MV-4-11 (cell line): ENCODE measurements around the gene PNMA8B.
"Not testable (repeated sequence)": the region's sequence is repeated elsewhere in the genome, so short reads cannot be mapped to it uniquely, and the experiment has no call there.

ENCODE experiments used
- DNase-seq: peaks from one replicate; lab custom pipeline; 2025; lab: John Stamatoyannopoulos, UW

Gene PNMA8B

GRCh38 chr19:46495786-46496099 lies at the start of gene PNMA8B:
Gene PNMA8B, minus strand, starts transcription at chr19:46495867. Its CDS starts 402 bp downstream, at chr19:46495465.
- no peak for DNase-seq

- peak; percentile 58 for DNase-seq
These were observed 49.0 kb upstream of the PNMA8B start for GRCh38 chr19:46544651-46545050.

- peak; percentile 90 for DNase-seq
These were observed 47.0 kb upstream of the PNMA8B start for GRCh38 chr19:46542428-46543230.

- DNase-seq = peak; percentile 28
These were observed 41.8 kb upstream of the PNMA8B start for GRCh38 chr19:46537136-46538097.

GRCh38 chr19:46536391-46536790 lies 40.7 kb upstream of the PNMA8B start:
- no peak for DNase-seq

- DNase-seq = no peak
These were observed 38.0 kb upstream of the PNMA8B start for GRCh38 chr19:46533621-46534081.

- no peak for DNase-seq
These were observed 37.5 kb upstream of the PNMA8B start for GRCh38 chr19:46533078-46533620.

- DNase-seq = peak; percentile 32
These were observed 35.0 kb upstream of the PNMA8B start for GRCh38 chr19:46530636-46531035.

GRCh38 chr19:46529622-46530451 lies 34.2 kb upstream of the PNMA8B start:
- peak; percentile 99 for DNase-seq

- no peak for DNase-seq
These were observed 33.2 kb upstream of the PNMA8B start for GRCh38 chr19:46528601-46529590.

GRCh38 chr19:46526801-46527200 lies 31.1 kb upstream of the PNMA8B start:
- DNase-seq = not testable (repeated sequence)

- no peak for DNase-seq
These were observed 28.6 kb upstream of the PNMA8B start for GRCh38 chr19:46524308-46524707.

GRCh38 chr19:46522988-46523387 lies 27.3 kb upstream of the PNMA8B start:
- DNase-seq = peak; percentile 84

GRCh38 chr19:46521241-46521868 lies 25.7 kb upstream of the PNMA8B start:
- DNase-seq = no peak

- DNase-seq = no peak
These were observed 24.9 kb upstream of the PNMA8B start for GRCh38 chr19:46520616-46521015.

GRCh38 chr19:46517471-46517870 lies 21.8 kb upstream of the PNMA8B start:
- DNase-seq = no peak

- peak; percentile 73 for DNase-seq
These were observed 20.2 kb upstream of the PNMA8B start for GRCh38 chr19:46515879-46516350.

GRCh38 chr19:46515290-46515609 lies 19.6 kb upstream of the PNMA8B start:
- no peak for DNase-seq

GRCh38 chr19:46514589-46515289 lies 19.1 kb upstream of the PNMA8B start:
- no peak for DNase-seq
